Testis (tissue), 2 donors: Measurements from ENCODE around the gene OOSP2.
"Not testable (repeated sequence)": the region's sequence is repeated elsewhere in the genome, so short reads cannot be mapped to it uniquely, and the experiment has no call there.

ENCODE experiments used
- POLR2A ChIP-seq: fragments of 450-650 bp; IDR thresholded peaks from one replicate; pipeline ENCODE4 v1.6.1; 2017; ENCODE audit warnings: antibody characterized with exemption, mild to moderate bottlenecking, moderate library complexity
- TF ChIP-seq, protein P1 (sequence below), 3 experiments: fragments of 450-650 bp in 2 of 3; fragments of 200-600 bp in 1 of 3; sonication (generic) in 1 of 3; IDR thresholded peaks; one replicate each; pipeline ENCODE4 v1.5.1; 2016 to 2019; ENCODE audit warnings: antibody characterized with exemption in 3 of 3, mild to moderate bottlenecking in 2 of 3, moderate library complexity in 1 of 3

DNA sequence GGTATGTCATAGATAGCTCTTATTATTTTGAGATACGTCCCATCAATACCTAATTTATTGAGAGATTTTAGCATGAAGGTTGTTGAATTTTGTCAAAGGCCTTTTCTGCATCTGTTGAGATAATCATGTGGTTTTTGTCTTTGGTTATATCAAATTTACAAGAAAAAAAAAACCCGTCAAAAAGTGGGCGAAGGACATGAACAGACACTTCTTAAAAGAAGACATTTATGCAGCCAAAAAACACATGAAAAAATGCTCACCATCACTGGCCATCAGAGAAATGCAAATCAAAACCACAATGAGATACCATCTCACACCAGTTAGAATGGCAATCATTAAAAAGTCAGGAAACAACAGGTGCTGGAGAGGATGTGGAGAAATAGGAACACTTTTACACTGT is 10.6 kb downstream of the OOSP2 start:
- TF ChIP-seq, protein P1, sequence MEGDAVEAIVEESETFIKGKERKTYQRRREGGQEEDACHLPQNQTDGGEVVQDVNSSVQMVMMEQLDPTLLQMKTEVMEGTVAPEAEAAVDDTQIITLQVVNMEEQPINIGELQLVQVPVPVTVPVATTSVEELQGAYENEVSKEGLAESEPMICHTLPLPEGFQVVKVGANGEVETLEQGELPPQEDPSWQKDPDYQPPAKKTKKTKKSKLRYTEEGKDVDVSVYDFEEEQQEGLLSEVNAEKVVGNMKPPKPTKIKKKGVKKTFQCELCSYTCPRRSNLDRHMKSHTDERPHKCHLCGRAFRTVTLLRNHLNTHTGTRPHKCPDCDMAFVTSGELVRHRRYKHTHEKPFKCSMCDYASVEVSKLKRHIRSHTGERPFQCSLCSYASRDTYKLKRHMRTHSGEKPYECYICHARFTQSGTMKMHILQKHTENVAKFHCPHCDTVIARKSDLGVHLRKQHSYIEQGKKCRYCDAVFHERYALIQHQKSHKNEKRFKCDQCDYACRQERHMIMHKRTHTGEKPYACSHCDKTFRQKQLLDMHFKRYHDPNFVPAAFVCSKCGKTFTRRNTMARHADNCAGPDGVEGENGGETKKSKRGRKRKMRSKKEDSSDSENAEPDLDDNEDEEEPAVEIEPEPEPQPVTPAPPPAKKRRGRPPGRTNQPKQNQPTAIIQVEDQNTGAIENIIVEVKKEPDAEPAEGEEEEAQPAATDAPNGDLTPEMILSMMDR (IDR thresholded peaks at IDR 0.05), result not testable (repeated sequence)
- TF ChIP-seq POLR2A, result not testable (repeated sequence)
